ENCODE measurements around the gene COX8A. TPM values are rescaled to one million over a fixed set of nuclear protein-coding genes. Genes with fewer than 3 reads are reported as not detected.

The COX8A gene
- total RNA-seq, 1 donor from 2014 or later, result 302 TPM

- Mint-ChIP-seq H3K4me3 (no peak overlapping the region), H3K27ac (no peak overlapping the region), H3K27me3 (peaks cover 22% of the 10 kb centered on the region), H3K9me3 (peaks cover 14% of the 10 kb centered on the region), H3K4me1 (peaks cover 5% of the 10 kb centered on the region), H3K36me3 (ENCODE audit: low read depth) (no peaks in the 10 kb centered on the region)
- no peak for DNase-seq
- intact Hi-C loops (cut with micrococcal nuclease), result no loop called here
These were observed 37.0 kb downstream of the COX8A start for GRCh38 chr11:64011371-64011770.

GRCh38 chr11:64013141-64013896 is 38.9 kb downstream of the COX8A start:
- intact Hi-C loops (cut with micrococcal nuclease), result no loop called here
- no peak overlapping the region for H3K4me3 Mint-ChIP-seq
- H3K4me1 Mint-ChIP-seq, result no peaks in the 10 kb centered on the region
- no peak overlapping the region for H3K27ac Mint-ChIP-seq
- no peak for DNase-seq
- H3K36me3 Mint-ChIP-seq (ENCODE audit: low read depth), result no peaks in the 10 kb centered on the region
- peaks cover 14% of the 10 kb centered on the region for H3K9me3 Mint-ChIP-seq
- peaks cover 2% of the 10 kb centered on the region for H3K27me3 Mint-ChIP-seq

GRCh38 chr11:64014356-64014755 is 39.9 kb downstream of the COX8A start:
- H3K27ac Mint-ChIP-seq, result no peak overlapping the region
- intact Hi-C loops (cut with micrococcal nuclease), result no loop called here
- H3K36me3 Mint-ChIP-seq (ENCODE audit: low read depth), result no peaks in the 10 kb centered on the region

GRCh38 chr11:64015510-64015909 is 41.1 kb downstream of the COX8A start:
- Mint-ChIP-seq H3K36me3 (ENCODE audit: low read depth) (no peaks in the 10 kb centered on the region), H3K27me3 (no peaks in the 10 kb centered on the region), H3K4me3 (no peak overlapping the region), H3K9me3 (peaks cover 7% of the 10 kb centered on the region), H3K4me1 (no peaks in the 10 kb centered on the region), H3K27ac (no peak overlapping the region)
- DNase-seq, result no peak
- intact Hi-C loops (cut with micrococcal nuclease), result no loop called here

More at GRCh38 chr11:64014356-64014755, 39.9 kb downstream of the COX8A start:
- no peak overlapping the region for H3K4me3 Mint-ChIP-seq
- no peak for DNase-seq
- H3K4me1 Mint-ChIP-seq, result no peaks in the 10 kb centered on the region
- H3K27me3 Mint-ChIP-seq, result no peaks in the 10 kb centered on the region
- peaks cover 14% of the 10 kb centered on the region for H3K9me3 Mint-ChIP-seq

GRCh38 chr11:64015935-64016845 is 41.8 kb downstream of the COX8A start:
- no peak for DNase-seq
- intact Hi-C loops (cut with micrococcal nuclease), result no loop called here
- no peaks in the 10 kb centered on the region for H3K27me3 Mint-ChIP-seq
- H3K4me3 Mint-ChIP-seq, result no peak overlapping the region
- H3K4me1 Mint-ChIP-seq, result no peaks in the 10 kb centered on the region
- H3K9me3 Mint-ChIP-seq, result peaks cover under 1% of the 10 kb centered on the region
- H3K36me3 Mint-ChIP-seq (ENCODE audit: low read depth), result no peaks in the 10 kb centered on the region
- no peak overlapping the region for H3K27ac Mint-ChIP-seq

- Mint-ChIP-seq H3K27ac (no peak overlapping the region), H3K4me1 (no peaks in the 10 kb centered on the region), H3K36me3 (ENCODE audit: low read depth) (no peaks in the 10 kb centered on the region), H3K27me3 (no peaks in the 10 kb centered on the region), H3K4me3 (no peak overlapping the region), H3K9me3 (no peaks in the 10 kb centered on the region)
- intact Hi-C loops (cut with micrococcal nuclease), result no loop called here
- DNase-seq, result no peak
These were observed 43.5 kb downstream of the COX8A start for GRCh38 chr11:64017945-64018224.

- H3K27ac Mint-ChIP-seq, result no peak overlapping the region
- DNase-seq, result no peak
- no peaks in the 10 kb centered on the region for H3K36me3 Mint-ChIP-seq (ENCODE audit: low read depth)
- no peaks in the 10 kb centered on the region for H3K4me1 Mint-ChIP-seq
- no peaks in the 10 kb centered on the region for H3K27me3 Mint-ChIP-seq
- H3K9me3 Mint-ChIP-seq, result no peaks in the 10 kb centered on the region
- intact Hi-C loops (cut with micrococcal nuclease), result no loop called here
- H3K4me3 Mint-ChIP-seq, result no peak overlapping the region
These were observed 43.9 kb downstream of the COX8A start for GRCh38 chr11:64018310-64018709.

GRCh38 chr11:64019106-64020037 is 45.0 kb downstream of the COX8A start:
- Mint-ChIP-seq H3K4me1 (no peaks in the 10 kb centered on the region), H3K36me3 (ENCODE audit: low read depth) (no peaks in the 10 kb centered on the region), H3K4me3 (no peak overlapping the region), H3K9me3 (no peaks in the 10 kb centered on the region), H3K27me3 (no peaks in the 10 kb centered on the region), H3K27ac (no peak overlapping the region)
- intact Hi-C loops (cut with micrococcal nuclease), result no loop called here
- DNase-seq, result no peak

- H3K27me3 Mint-ChIP-seq, result no peaks in the 10 kb centered on the region
- intact Hi-C loops (cut with micrococcal nuclease), result no loop called here
- no peaks in the 10 kb centered on the region for H3K4me1 Mint-ChIP-seq
- H3K4me3 Mint-ChIP-seq, result no peak overlapping the region
- no peaks in the 10 kb centered on the region for H3K9me3 Mint-ChIP-seq
- no peak overlapping the region for H3K27ac Mint-ChIP-seq
- no peak for DNase-seq
- H3K36me3 Mint-ChIP-seq (ENCODE audit: low read depth), result no peaks in the 10 kb centered on the region
These were observed 46.7 kb downstream of the COX8A start for GRCh38 chr11:64020976-64021756.

- Mint-ChIP-seq H3K4me1 (no peaks in the 10 kb centered on the region), H3K27ac (no peak overlapping the region), H3K27me3 (no peaks in the 10 kb centered on the region), H3K9me3 (no peaks in the 10 kb centered on the region), H3K36me3 (ENCODE audit: low read depth) (no peaks in the 10 kb centered on the region), H3K4me3 (no peak overlapping the region)
- intact Hi-C loops (cut with micrococcal nuclease), result no loop called here
- no peak for DNase-seq
These were observed 47.3 kb downstream of the COX8A start for GRCh38 chr11:64021757-64022093.

- no peaks in the 10 kb centered on the region for H3K9me3 Mint-ChIP-seq
- H3K36me3 Mint-ChIP-seq (ENCODE audit: low read depth), result no peaks in the 10 kb centered on the region
- intact Hi-C loops (cut with micrococcal nuclease), result no loop called here
- no peak overlapping the region for H3K4me3 Mint-ChIP-seq
- H3K4me1 Mint-ChIP-seq, result no peaks in the 10 kb centered on the region
- H3K27ac Mint-ChIP-seq, result no peak overlapping the region
- H3K27me3 Mint-ChIP-seq, result peaks cover 4% of the 10 kb centered on the region
- DNase-seq, result no peak
These were observed 47.8 kb downstream of the COX8A start for GRCh38 chr11:64022125-64022784.

GRCh38 chr11:64023712-64024710 is 49.6 kb downstream of the COX8A start:
- H3K4me3 Mint-ChIP-seq, result no peak overlapping the region
- intact Hi-C loops (cut with micrococcal nuclease), result no loop called here
- H3K27me3 Mint-ChIP-seq, result peaks cover 6% of the 10 kb centered on the region
- H3K36me3 Mint-ChIP-seq (ENCODE audit: low read depth), result no peaks in the 10 kb centered on the region
- H3K9me3 Mint-ChIP-seq, result no peaks in the 10 kb centered on the region
- H3K27ac Mint-ChIP-seq, result no peak overlapping the region
- no peaks in the 10 kb centered on the region for H3K4me1 Mint-ChIP-seq
- no peak for DNase-seq

Measured in activated CD4-positive, alpha-beta T cell treated with anti-CD3 and anti-CD28 coated beads, Interleukin-2, amount 10 ng/mL, durations not matched to agents 24 days and 14 days (primary cell).